ENCODE measurements around the gene MARCHF3. TPM values are rescaled to one million over a fixed set of nuclear protein-coding genes. Genes with fewer than 3 reads are reported as not detected.
A peak's percentile ranks its signal among the peaks of the same experiment; 100 is the strongest.

The MARCHF3 gene
- total and polyA plus RNA-seq, 2 of the 13 experiments (the other 11 are each of a cell fraction or from before 2014, with no cell fraction given): 4.8 to 11.9 TPM

DNA sequence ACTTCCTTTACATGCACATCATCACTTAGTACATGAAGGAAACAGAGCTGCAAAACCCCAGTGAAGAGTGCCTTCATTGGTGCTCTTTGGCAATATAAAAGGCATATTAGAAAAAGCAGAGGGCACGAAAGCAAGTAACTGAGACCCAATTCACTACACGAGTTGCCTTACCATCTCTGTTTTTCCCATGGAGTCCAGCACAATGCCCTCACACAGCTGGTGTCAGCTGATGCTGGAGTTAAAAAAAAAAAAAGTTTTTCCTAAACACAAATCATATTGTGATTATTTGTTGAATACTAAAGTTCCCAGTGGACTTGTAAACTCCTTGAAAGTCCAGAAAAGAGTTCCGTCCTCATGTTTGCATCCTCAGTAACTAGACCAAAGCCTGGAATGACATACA, 25.6 kb downstream of the MARCHF3 start:
- FAIRE-seq (no peak), DNase-seq (ENCODE audit: low spot score) (no peak)
- TF ChIP-seq ZNF512 (CRISPR knock-in tag; IDR thresholded peaks at IDR 0.05) (no peak), YY1 (IDR thresholded peaks at IDR 0.05; ENCODE audit: insufficient read depth, insufficient replicate concordance, low read depth, low read length) (no peak)

GRCh38 chr5:127003798-127004495, 26.4 kb downstream of the MARCHF3 start:
- FAIRE-seq (no peak), DNase-seq (ENCODE audit: low spot score) (no peak), ATAC-seq (peak; percentile 72)
- POLR2A ChIA-PET: no interaction called here
- 55% methylated on average over 7 of the region's 7 CpGs for WGBS (ENCODE audit: low lambda C conversion rate)
- no peak overlapping the region for H3K9ac ChIP-seq (ENCODE audit: insufficient read depth, low read depth, low read length)
- H3K4me1 ChIP-seq (ENCODE audit: insufficient read depth, low read length): peaks cover 27% of the 10 kb centered on the region
- no peaks in the 10 kb centered on the region for H3K27me3 ChIP-seq (ENCODE audit: control insufficient read depth in 1 of 2, insufficient read depth in 2 of 2, low read length in 2 of 2)
- in situ Hi-C loops (cut with HindIII; ENCODE audit: extremely low pct_ligation_motif_present, low pct_unique_long_range_greater_than_20kb) (no loop called here), intact Hi-C loops (cut with micrococcal nuclease; ENCODE audit: unreplicated experiment) (no loop called here)
- CTCF ChIA-PET (ENCODE audit: low intra/inter-chr PET ratio, low total read pairs): no interaction called here
- no TSS peak for BruUV-seq (replicated peaks)
- no peak overlapping the region for H3K4me2 ChIP-seq (ENCODE audit: low read depth, low read length)
- no peaks in the 10 kb centered on the region for H4K20me1 ChIP-seq (ENCODE audit: insufficient read depth, low read length)
- no peaks in the 10 kb centered on the region for H3K79me2 ChIP-seq (ENCODE audit: insufficient read depth, low read length)
- no peak overlapping the region for H3K4me3 ChIP-seq (replicated peaks in 1 of 3; ENCODE audit: insufficient read depth in 1 of 3, low read depth in 2 of 3, low read length in 3 of 3)
- H3K9me3 ChIP-seq (ENCODE audit: low read length): no peaks in the 10 kb centered on the region
- H2AFZ ChIP-seq (ENCODE audit: low read length): no peak overlapping the region
- H3K36me3 ChIP-seq (replicated peaks in 1 of 2; ENCODE audit: control insufficient read depth in 1 of 2, insufficient read depth in 2 of 2, low read length in 2 of 2): no peaks in the 10 kb centered on the region
- H3K27ac ChIP-seq (ENCODE audit: extremely low read length, insufficient read depth, low read length): no peak overlapping the region
- peak; percentile 80 for TF ChIP-seq FOXA3 (CRISPR knock-in tag; IDR thresholded peaks at IDR 0.05)
- TF ChIP-seq ZNF350 (CRISPR knock-in tag; IDR thresholded peaks at IDR 0.05; ENCODE audit: borderline replicate concordance, low read depth): no peak
- no peak for TF ChIP-seq SAFB2 (CRISPR knock-in tag; IDR thresholded peaks at IDR 0.05; ENCODE audit: borderline replicate concordance, low read depth)
- TF ChIP-seq ZNF24 (IDR thresholded peaks at IDR 0.05): no peak
- no peak for TF ChIP-seq HIVEP1 (CRISPR knock-in tag; IDR thresholded peaks at IDR 0.05)
- TF ChIP-seq FOSL1 (CRISPR knock-in tag; IDR thresholded peaks at IDR 0.05; ENCODE audit: borderline replicate concordance): no peak
- TF ChIP-seq POLR2AphosphoS5 (IDR thresholded peaks at IDR 0.05; ENCODE audit: low read depth, low read length): no peak
- peak; percentile 36; the same call in 1 of the 2 replicates for TF ChIP-seq ETV5 (CRISPR knock-in tag; IDR thresholded peaks at IDR 0.05; ENCODE audit: borderline replicate concordance)
- TF ChIP-seq, protein P1, sequence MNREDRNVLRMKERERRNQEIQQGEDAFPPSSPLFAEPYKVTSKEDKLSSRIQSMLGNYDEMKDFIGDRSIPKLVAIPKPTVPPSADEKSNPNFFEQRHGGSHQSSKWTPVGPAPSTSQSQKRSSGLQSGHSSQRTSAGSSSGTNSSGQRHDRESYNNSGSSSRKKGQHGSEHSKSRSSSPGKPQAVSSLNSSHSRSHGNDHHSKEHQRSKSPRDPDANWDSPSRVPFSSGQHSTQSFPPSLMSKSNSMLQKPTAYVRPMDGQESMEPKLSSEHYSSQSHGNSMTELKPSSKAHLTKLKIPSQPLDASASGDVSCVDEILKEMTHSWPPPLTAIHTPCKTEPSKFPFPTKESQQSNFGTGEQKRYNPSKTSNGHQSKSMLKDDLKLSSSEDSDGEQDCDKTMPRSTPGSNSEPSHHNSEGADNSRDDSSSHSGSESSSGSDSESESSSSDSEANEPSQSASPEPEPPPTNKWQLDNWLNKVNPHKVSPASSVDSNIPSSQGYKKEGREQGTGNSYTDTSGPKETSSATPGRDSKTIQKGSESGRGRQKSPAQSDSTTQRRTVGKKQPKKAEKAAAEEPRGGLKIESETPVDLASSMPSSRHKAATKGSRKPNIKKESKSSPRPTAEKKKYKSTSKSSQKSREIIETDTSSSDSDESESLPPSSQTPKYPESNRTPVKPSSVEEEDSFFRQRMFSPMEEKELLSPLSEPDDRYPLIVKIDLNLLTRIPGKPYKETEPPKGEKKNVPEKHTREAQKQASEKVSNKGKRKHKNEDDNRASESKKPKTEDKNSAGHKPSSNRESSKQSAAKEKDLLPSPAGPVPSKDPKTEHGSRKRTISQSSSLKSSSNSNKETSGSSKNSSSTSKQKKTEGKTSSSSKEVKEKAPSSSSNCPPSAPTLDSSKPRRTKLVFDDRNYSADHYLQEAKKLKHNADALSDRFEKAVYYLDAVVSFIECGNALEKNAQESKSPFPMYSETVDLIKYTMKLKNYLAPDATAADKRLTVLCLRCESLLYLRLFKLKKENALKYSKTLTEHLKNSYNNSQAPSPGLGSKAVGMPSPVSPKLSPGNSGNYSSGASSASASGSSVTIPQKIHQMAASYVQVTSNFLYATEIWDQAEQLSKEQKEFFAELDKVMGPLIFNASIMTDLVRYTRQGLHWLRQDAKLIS (CRISPR knock-in tag; IDR thresholded peaks at IDR 0.05): no peak
- no peak for TF ChIP-seq MTF1 (CRISPR knock-in tag; IDR thresholded peaks at IDR 0.05)

More for the DNA sequence above, 25.6 kb downstream of the MARCHF3 start:
- intact Hi-C loops (cut with micrococcal nuclease; ENCODE audit: unreplicated experiment): no loop called here
- Histone ChIP-seq H3K79me2 (ENCODE audit: insufficient read depth, low read length) (no peaks in the 10 kb centered on the region), H3K4me2 (ENCODE audit: low read depth, low read length) (no peak overlapping the region), H3K27ac (ENCODE audit: extremely low read length, insufficient read depth, low read length) (no peak overlapping the region), H3K9me3 (ENCODE audit: low read length) (no peaks in the 10 kb centered on the region), H3K4me1 (ENCODE audit: insufficient read depth, low read length) (peaks cover 27% of the 10 kb centered on the region), H3K4me3 (replicated peaks in 1 of 3; ENCODE audit: insufficient read depth in 1 of 3, low read depth in 2 of 3, low read length in 3 of 3) (no peak overlapping the region), H3K27me3 (ENCODE audit: control insufficient read depth in 1 of 2, insufficient read depth in 2 of 2, low read length in 2 of 2) (no peaks in the 10 kb centered on the region), H4K20me1 (ENCODE audit: insufficient read depth, low read length) (no peaks in the 10 kb centered on the region), H3K9ac (ENCODE audit: insufficient read depth, low read depth, low read length) (no peak overlapping the region), H3K36me3 (replicated peaks in 1 of 2; ENCODE audit: control insufficient read depth in 1 of 2, insufficient read depth in 2 of 2, low read length in 2 of 2) (no peaks in the 10 kb centered on the region), H2AFZ (ENCODE audit: low read length) (no peak overlapping the region)
- ChIA-PET POLR2A (no interaction called here), CTCF (ENCODE audit: low intra/inter-chr PET ratio, low total read pairs) (no interaction called here)
- 97% methylated on average over 3 of the region's 3 CpGs for WGBS (ENCODE audit: low lambda C conversion rate)
- no peak for ATAC-seq
- no TSS peak for BruUV-seq (replicated peaks)
- in situ Hi-C loops (cut with HindIII; ENCODE audit: extremely low pct_ligation_motif_present, low pct_unique_long_range_greater_than_20kb): no loop called here
